MM.1S (cell line): Measurements from ENCODE around the gene CPA2.
"Not testable (repeated sequence)": the region's sequence is repeated elsewhere in the genome, so short reads cannot be mapped to it uniquely, and the experiment has no call there.

Experiments used
- DNase-seq: peaks from one replicate; pipeline ENCODE4 v3.0.0-alpha.2; 2015
- H2AFZ ChIP-seq: fragments of 300-600 bp; sonication (generic); 2 replicates; pipeline ENCODE4 v1.6.0; 2016; ENCODE audit warnings: antibody characterized with exemption, low read length
- H3F3A ChIP-seq: fragments of 300-600 bp; sonication (generic); 2 replicates; pipeline ENCODE4 v1.6.1; 2016; ENCODE audit warnings: mild to moderate bottlenecking, antibody characterized with exemption, low read length, moderate library complexity, mixed read lengths; ENCODE audit not compliant: insufficient read depth
- H3K27ac ChIP-seq: fragments of 300-600 bp; sonication (generic); 2 replicates; pipeline ENCODE4 v1.5.1; 2016; ENCODE audit warnings: mild to moderate bottlenecking, low read length
- H3K27me3 ChIP-seq: fragments of 300-600 bp; sonication (generic); replicated peaks from 2 replicates; pipeline ENCODE4 v1.6.0; 2016; ENCODE audit warnings: low read length; ENCODE audit not compliant: insufficient read depth
- H3K36me3 ChIP-seq: fragments of 300-600 bp; sonication (generic); replicated peaks from 2 replicates; pipeline ENCODE4 v1.6.1; 2016; ENCODE audit warnings: mild to moderate bottlenecking, low read length, mixed read lengths; ENCODE audit not compliant: insufficient read depth
- H3K4me1 ChIP-seq: fragments of 300-600 bp; sonication (generic); 2 replicates; pipeline ENCODE4 v1.6.1; 2016; ENCODE audit warnings: low read length, mixed read lengths
- H3K4me2 ChIP-seq: fragments of 300-600 bp; sonication (generic); 2 replicates; pipeline ENCODE4 v1.6.0; 2016; ENCODE audit warnings: low read depth, low read length
- H3K4me3 ChIP-seq: fragments of 300-600 bp; sonication (generic); 2 replicates; pipeline ENCODE4 v1.5.1; 2016; ENCODE audit warnings: low read length, mixed read lengths
- H3K79me2 ChIP-seq: fragments of 300-600 bp; sonication (generic); 2 replicates; pipeline ENCODE4 v1.6.1; 2016; ENCODE audit warnings: mixed run types, low read length, mixed read lengths
- H3K9ac ChIP-seq: fragments of 300-600 bp; sonication (generic); 2 replicates; pipeline ENCODE4 v1.6.1; 2016; ENCODE audit warnings: low read length, mixed read lengths
- H3K9me2 ChIP-seq: fragments of 300-600 bp; sonication (generic); replicated peaks from 2 replicates; pipeline ENCODE4 v1.6.1; 2016; ENCODE audit warnings: mild to moderate bottlenecking, low read length, mixed read lengths; ENCODE audit not compliant: insufficient read depth
- H3K9me3 ChIP-seq: fragments of 300-600 bp; sonication (generic); replicated peaks from 2 replicates; pipeline ENCODE4 v1.6.1; 2016; ENCODE audit warnings: mild to moderate bottlenecking, low read length, mixed read lengths; ENCODE audit not compliant: insufficient read depth
- H4K20me1 ChIP-seq: fragments of 300-600 bp; sonication (generic); 2 replicates; pipeline ENCODE4 v1.6.1; 2016; ENCODE audit warnings: mild to moderate bottlenecking, low read length, moderate library complexity, mixed read lengths; ENCODE audit not compliant: insufficient read depth
- CTCF ChIP-seq: fragments of 300-600 bp; sonication (generic); IDR thresholded peaks from 2 replicates; pipeline ENCODE4 v1.5.1; 2016; ENCODE audit warnings: antibody characterized with exemption, low read length, mixed read lengths
- EZH2 ChIP-seq: fragments of 300-600 bp; sonication (generic); optimal IDR thresholded peaks from 2 replicates; pipeline ENCODE3; 2017; ENCODE audit warnings: low read depth, mild to moderate bottlenecking, antibody characterized with exemption, low read length, mixed read lengths
- EZH2phosphoT487 ChIP-seq: fragments of 300-600 bp; sonication (generic); IDR thresholded peaks from 2 replicates; pipeline ENCODE4 v1.6.1; 2018; ENCODE audit warnings: antibody characterized with exemption, low read length

The CPA2 gene

GRCh38 chr7:130309986-130310385 is 43.3 kb downstream of the CPA2 start:
- no peak overlapping the region for H3K4me3 ChIP-seq
- no peak overlapping the region for H3K27ac ChIP-seq
- TF ChIP-seq CTCF, result no peak
- no peak for TF ChIP-seq EZH2
- no peak for TF ChIP-seq EZH2phosphoT487
- H4K20me1 ChIP-seq, result no peaks in the 10 kb centered on the region
- no peak overlapping the region for H2AFZ ChIP-seq
- no peak for DNase-seq
- H3K4me1 ChIP-seq, result no peaks in the 10 kb centered on the region
- H3K9me3 ChIP-seq, result no peaks in the 10 kb centered on the region
- H3F3A ChIP-seq, result no peaks in the 10 kb centered on the region
- H3K36me3 ChIP-seq, result no peaks in the 10 kb centered on the region
- no peaks in the 10 kb centered on the region for H3K79me2 ChIP-seq
- no peak overlapping the region for H3K9ac ChIP-seq
- no peak overlapping the region for H3K4me2 ChIP-seq
- H3K27me3 ChIP-seq, result no peaks in the 10 kb centered on the region
- no peaks in the 10 kb centered on the region for H3K9me2 ChIP-seq

- H3K9me2 ChIP-seq, result no peaks in the 10 kb centered on the region
- H3K27ac ChIP-seq, result no peak overlapping the region
- no peak overlapping the region for H3K4me2 ChIP-seq
- H4K20me1 ChIP-seq, result no peaks in the 10 kb centered on the region
- no peaks in the 10 kb centered on the region for H3K4me1 ChIP-seq
- no peaks in the 10 kb centered on the region for H3F3A ChIP-seq
- H3K9ac ChIP-seq, result no peak overlapping the region
- TF ChIP-seq EZH2 (no peak), CTCF (no peak), EZH2phosphoT487 (no peak)
- H2AFZ ChIP-seq, result no peak overlapping the region
- no peaks in the 10 kb centered on the region for H3K9me3 ChIP-seq
- DNase-seq, result no peak
- no peaks in the 10 kb centered on the region for H3K36me3 ChIP-seq
- no peaks in the 10 kb centered on the region for H3K27me3 ChIP-seq
- H3K79me2 ChIP-seq, result no peaks in the 10 kb centered on the region
- H3K4me3 ChIP-seq, result no peak overlapping the region
Measured at GRCh38 chr7:130314305-130314704, 47.6 kb downstream of the CPA2 start.

GRCh38 chr7:130319541-130319940 is 52.9 kb downstream of the CPA2 start:
- no peaks in the 10 kb centered on the region for H3K27me3 ChIP-seq
- no peak overlapping the region for H3K4me3 ChIP-seq
- H2AFZ ChIP-seq, result no peak overlapping the region
- no peak for DNase-seq
- H3K9me3 ChIP-seq, result no peaks in the 10 kb centered on the region
- H3K79me2 ChIP-seq, result no peaks in the 10 kb centered on the region
- H4K20me1 ChIP-seq, result no peaks in the 10 kb centered on the region
- no peaks in the 10 kb centered on the region for H3K36me3 ChIP-seq
- H3K27ac ChIP-seq, result no peak overlapping the region
- H3K9me2 ChIP-seq, result no peaks in the 10 kb centered on the region
- no peaks in the 10 kb centered on the region for H3F3A ChIP-seq
- H3K4me1 ChIP-seq, result no peaks in the 10 kb centered on the region
- TF ChIP-seq CTCF (no peak), EZH2phosphoT487 (no peak), EZH2 (no peak)
- no peak overlapping the region for H3K9ac ChIP-seq
- H3K4me2 ChIP-seq, result no peak overlapping the region

GRCh38 chr7:130321542-130322229 is 55.0 kb downstream of the CPA2 start:
- H3K4me3 ChIP-seq, H3K36me3 ChIP-seq, H3K9me3 ChIP-seq, H3K4me1 ChIP-seq, H2AFZ ChIP-seq, H3F3A ChIP-seq, DNase-seq, H3K9me2 ChIP-seq, H3K9ac ChIP-seq, H4K20me1 ChIP-seq, H3K27ac ChIP-seq, H3K79me2 ChIP-seq, H3K27me3 ChIP-seq, H3K4me2 ChIP-seq: not testable (repeated sequence)
